ENCODE measurements around the gene ARHGEF2. TPM values are rescaled to one million over a fixed set of nuclear protein-coding genes. Genes with fewer than 3 reads are reported as not detected.

Gene ARHGEF2
- total and polyA plus RNA-seq, 4 experiments from 2014 or later: 6.7 to 198 (median 110) TPM

DNA sequence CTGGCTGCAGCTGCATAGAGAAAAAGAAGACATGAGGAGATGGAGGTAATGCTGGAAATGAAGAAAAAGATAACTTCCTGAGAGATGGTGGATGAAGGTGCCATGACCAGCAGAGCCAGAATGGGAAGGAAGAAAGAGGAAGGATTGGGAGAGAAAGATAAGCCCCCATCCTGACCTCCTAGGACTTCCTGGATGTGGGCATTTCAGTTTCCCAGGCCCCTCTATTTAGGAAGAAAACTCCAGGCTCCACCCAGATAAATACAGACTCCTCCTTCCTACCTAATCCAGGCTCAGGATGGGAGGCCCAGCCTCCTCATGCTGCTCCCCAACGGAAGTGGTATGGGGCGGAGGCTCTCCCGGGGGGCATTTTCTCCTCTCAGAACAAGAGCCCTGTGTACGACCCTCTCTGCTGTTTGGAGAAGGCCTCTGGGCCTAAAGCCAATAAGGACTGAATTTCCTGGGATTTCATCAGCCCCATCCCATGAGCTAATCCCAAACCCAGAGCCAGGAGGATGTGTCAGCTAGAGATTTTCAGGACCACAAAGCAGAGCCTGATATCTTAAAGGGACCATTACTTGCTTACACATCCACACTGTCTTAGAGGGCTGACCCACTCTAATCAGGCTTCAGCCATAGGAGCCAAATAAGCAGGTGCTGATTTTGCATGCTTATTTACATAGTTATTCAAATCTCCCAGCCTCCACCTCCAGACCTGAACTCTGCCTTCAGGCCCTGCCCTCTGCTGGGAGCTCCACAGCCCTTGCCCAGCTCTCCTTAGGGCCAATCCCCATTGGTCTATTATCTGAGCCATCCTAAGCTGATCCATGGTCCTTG, 5.1 kb upstream of the ARHGEF2 start:
- Histone ChIP-seq H3K36me3 (ENCODE audit: insufficient read depth, low read length) (no peaks in the 10 kb centered on the region), H3K27me3 (ENCODE audit: insufficient read depth, low read length) (no peaks in the 10 kb centered on the region), H3K4me3 (ENCODE audit: low read length in 2 of 2) (no peak overlapping the region), H3K9me3 (ENCODE audit: control insufficient read depth in 1 of 2, low read length in 2 of 2) (no peaks in the 10 kb centered on the region), H3K27ac (ENCODE audit: low read depth, low read length) (no peak overlapping the region), H3K4me1 (ENCODE audit: insufficient read depth, low read length) (peaks cover 48% of the 10 kb centered on the region)
- CTCF ChIA-PET (ENCODE audit: partially characterized antibody): interaction anchor here (1.1 to 2.2 kb wide), 6 partner anchors 10 to 79 kb away, joined by 3 to 14 read pairs (median 3); no protein-coding TSS in a partner anchor
- Mint-ChIP-seq H3K36me3 (peaks cover 0 to 8% of the 10 kb centered on the region in 2 donors), H3K27ac (peak overlapping the region in 6 of 7 donors; percentile 30 to 88 (median 78)), H3K4me3 (peak overlapping the region in 1 of 8 donors; percentile 16), H3K9me3 (no peaks in the 10 kb centered on the region), H3K4me1 (peaks cover 35 to 59% (median 41%) of the 10 kb centered on the region in 4 donors), H3K27me3 (no peaks in the 10 kb centered on the region)
- no peak for DNase-seq
- intact Hi-C loops (cut with micrococcal nuclease): no loop called here
- POLR2A ChIA-PET (ENCODE audit: partially characterized antibody): interaction anchor here (1.2 to 12.4 kb wide), 9 partner anchors 8 to 51 kb away, joined by 3 to 199 read pairs (median 4); partner anchors contain the start of genes KHDC4 and RXFP4

DNA sequence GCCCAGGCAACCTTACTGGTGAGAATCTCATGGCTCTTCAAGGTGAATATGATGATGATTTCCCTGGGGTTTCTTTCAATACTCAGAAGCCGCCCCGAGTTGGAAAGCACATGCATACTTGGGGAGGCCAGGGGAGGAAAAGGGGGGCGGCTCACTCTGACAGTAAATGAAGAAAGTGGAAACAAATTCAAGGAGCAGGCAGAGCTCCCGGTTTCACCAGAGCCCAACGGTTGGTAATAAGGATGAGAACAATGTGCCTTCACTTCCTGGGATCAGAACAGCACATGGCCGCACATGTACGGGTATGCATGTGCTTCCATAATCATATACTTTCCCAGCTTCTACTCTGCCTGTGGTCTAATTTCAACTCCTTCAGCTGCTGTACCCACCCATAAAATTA, 3.8 kb upstream of the ARHGEF2 start:
- peaks cover 35 to 64% (median 41%) of the 10 kb centered on the region in 4 donors for H3K4me1 Mint-ChIP-seq
- no peaks in the 10 kb centered on the region for H3K27me3 Mint-ChIP-seq
- DNase-seq: no peak
- H3K27ac Mint-ChIP-seq: peak overlapping the region; percentile 81 to 97 (median 91)
- peak overlapping the region in 7 of 8 donors; percentile 50 to 99 (median 95) for H3K4me3 Mint-ChIP-seq
- Histone ChIP-seq H3K4me1 (ENCODE audit: insufficient read depth, low read length) (peaks cover 48% of the 10 kb centered on the region), H3K4me3 (ENCODE audit: low read length in 2 of 2) (no peak overlapping the region), H3K27ac (ENCODE audit: low read depth, low read length) (peak overlapping the region; percentile 86), H3K9me3 (ENCODE audit: control insufficient read depth in 1 of 2, low read length in 2 of 2) (no peaks in the 10 kb centered on the region), H3K27me3 (ENCODE audit: insufficient read depth, low read length) (no peaks in the 10 kb centered on the region), H3K36me3 (ENCODE audit: insufficient read depth, low read length) (no peaks in the 10 kb centered on the region)
- no peaks in the 10 kb centered on the region for H3K9me3 Mint-ChIP-seq
- POLR2A ChIA-PET (ENCODE audit: partially characterized antibody): interaction anchor here (1.3 to 12.4 kb wide), 4 partner anchors 9 to 50 kb away, joined by 3 to 199 read pairs (median 139); partner anchors contain the start of genes KHDC4 and RXFP4
- H3K36me3 Mint-ChIP-seq: peaks cover 0 to 17% of the 10 kb centered on the region in 2 donors
- intact Hi-C loops (cut with micrococcal nuclease): no loop called here
- CTCF ChIA-PET (ENCODE audit: partially characterized antibody): interaction anchor here (1.3 to 6.8 kb wide), 7 partner anchors 8 to 49 kb away, joined by 3 to 47 read pairs (median 3); no protein-coding TSS in a partner anchor

DNA sequence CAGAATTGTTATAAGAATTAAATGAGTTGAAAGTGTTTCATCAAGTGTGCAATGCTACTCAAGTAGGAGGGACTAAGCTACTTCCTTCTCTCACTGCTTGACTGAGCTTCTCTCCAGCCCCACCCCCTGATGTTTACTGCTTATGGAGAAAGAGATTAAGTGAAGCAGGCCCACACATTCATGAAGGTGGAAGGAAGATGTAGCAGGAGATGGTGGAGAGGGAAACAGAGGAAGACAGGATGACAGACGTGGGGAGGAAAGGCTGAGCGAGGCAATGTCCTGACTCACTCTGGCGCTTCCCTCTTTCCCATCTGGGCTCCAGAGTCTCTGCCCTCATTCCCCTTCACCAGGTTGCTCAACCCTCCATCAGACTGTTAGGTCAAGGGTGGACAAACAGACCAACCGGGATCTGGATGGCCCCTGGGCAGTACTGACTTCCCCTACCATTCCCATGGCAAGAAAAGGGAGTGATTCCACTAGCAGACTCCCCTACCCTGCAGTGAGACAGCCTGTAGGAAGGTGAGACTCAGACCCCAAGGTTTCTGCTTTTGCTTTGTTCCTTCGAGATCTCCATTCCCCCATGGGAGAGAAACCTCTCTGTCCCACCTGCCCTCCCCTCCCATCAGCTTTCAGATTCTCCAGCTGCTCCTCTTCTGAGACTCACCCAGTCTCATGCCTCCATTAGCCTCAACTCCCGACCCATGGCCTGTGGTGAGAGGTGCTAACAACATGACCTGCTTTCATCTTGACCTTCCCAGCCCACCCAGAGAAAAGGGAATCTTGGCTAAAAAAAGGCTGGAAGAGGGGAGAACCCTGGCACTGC, 3.1 kb upstream of the ARHGEF2 start:
- no peaks in the 10 kb centered on the region for H3K27me3 Mint-ChIP-seq
- ChIA-PET POLR2A (ENCODE audit: partially characterized antibody) (interaction anchor here (0.7 to 12.4 kb wide), 6 partner anchors 8 to 49 kb away, joined by 4 to 199 read pairs (median 54); partner anchors contain the start of genes KHDC4 and RXFP4), CTCF (ENCODE audit: partially characterized antibody) (interaction anchor here (0.9 to 6.8 kb wide), 8 partner anchors 9 to 48 kb away, joined by 3 to 47 read pairs (median 6); partner anchors contain the start of gene KHDC4)
- peak overlapping the region in 1 of 2 donors; percentile 6 for H3K4me3 ChIP-seq (ENCODE audit: low read length in 2 of 2)
- H3K4me1 ChIP-seq (ENCODE audit: insufficient read depth, low read length): peaks cover 48% of the 10 kb centered on the region
- H3K27me3 ChIP-seq (ENCODE audit: insufficient read depth, low read length): no peaks in the 10 kb centered on the region
- peaks cover 0 to 24% of the 10 kb centered on the region in 2 donors for H3K36me3 Mint-ChIP-seq
- peaks cover 35 to 71% (median 42%) of the 10 kb centered on the region in 4 donors for H3K4me1 Mint-ChIP-seq
- H3K27ac ChIP-seq (ENCODE audit: low read depth, low read length): peak overlapping the region; percentile 86
- H3K27ac Mint-ChIP-seq: peak overlapping the region; percentile 81 to 97 (median 91)
- no peaks in the 10 kb centered on the region for H3K9me3 ChIP-seq (ENCODE audit: control insufficient read depth in 1 of 2, low read length in 2 of 2)
- DNase-seq: peak in 4 of 5 donors; percentile 44 to 72 (median 45)
- peak overlapping the region; percentile 74 to 99 (median 96) for H3K4me3 Mint-ChIP-seq
- H3K36me3 ChIP-seq (ENCODE audit: insufficient read depth, low read length): no peaks in the 10 kb centered on the region
- intact Hi-C loops (cut with micrococcal nuclease): no loop called here
- no peaks in the 10 kb centered on the region for H3K9me3 Mint-ChIP-seq

DNA sequence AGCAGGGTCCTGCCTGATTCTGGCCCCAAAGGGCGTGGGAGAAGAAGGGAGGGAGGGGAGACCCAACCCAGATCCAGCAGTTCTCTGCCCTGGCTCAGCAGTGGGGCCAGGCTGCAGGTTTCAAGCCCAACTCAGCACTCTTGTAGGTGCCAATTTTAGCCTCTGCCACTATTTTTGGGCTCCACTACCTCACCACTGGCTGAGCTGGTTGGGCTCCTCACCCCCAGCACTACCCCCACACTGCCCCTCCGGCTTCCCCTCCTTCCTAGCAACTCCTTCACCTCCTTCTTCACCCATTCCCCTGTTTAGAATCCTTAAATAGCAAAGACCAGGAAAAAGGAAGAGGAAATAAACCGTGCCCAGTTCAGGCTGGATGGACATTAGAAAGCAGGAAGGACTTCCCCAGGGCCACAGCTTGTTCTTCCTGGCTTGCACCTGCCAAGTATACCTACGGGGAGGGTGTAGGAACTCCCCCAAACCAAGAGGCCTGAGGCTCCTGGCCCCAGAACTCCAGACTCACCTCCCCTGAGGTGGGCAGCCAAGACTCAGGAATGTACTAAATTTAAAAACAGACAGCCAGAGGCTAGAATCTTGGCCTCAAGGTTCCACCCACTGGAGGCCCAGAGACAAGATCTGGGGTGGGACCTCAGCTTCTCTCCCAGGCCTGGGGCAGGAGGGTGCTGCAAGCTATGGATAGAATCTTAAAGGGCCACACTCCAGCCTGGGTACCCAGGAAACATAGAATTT, 1.4 kb upstream of the ARHGEF2 start:
- Histone ChIP-seq H3K27ac (ENCODE audit: low read depth, low read length) (peak overlapping the region; percentile 86), H3K4me3 (ENCODE audit: low read length in 2 of 2) (peak overlapping the region; percentile 87 to 96), H3K4me1 (ENCODE audit: insufficient read depth, low read length) (peaks cover 62% of the 10 kb centered on the region), H3K27me3 (ENCODE audit: insufficient read depth, low read length) (no peaks in the 10 kb centered on the region), H3K9me3 (ENCODE audit: control insufficient read depth in 1 of 2, low read length in 2 of 2) (no peaks in the 10 kb centered on the region), H3K36me3 (ENCODE audit: insufficient read depth, low read length) (no peaks in the 10 kb centered on the region)
- CTCF ChIA-PET (ENCODE audit: partially characterized antibody): interaction anchor here (1.3 to 6.8 kb wide), 4 partner anchors 10 to 42 kb away, joined by 4 to 47 read pairs (median 32); no protein-coding TSS in a partner anchor
- H3K4me3 Mint-ChIP-seq: peak overlapping the region; percentile 93 to 99 (median 97)
- intact Hi-C loops (cut with micrococcal nuclease): loop anchor here (2.0 to 5.0 kb wide), 3 partner anchors 45 to 122 kb away; partner anchors contain the start of genes GON4L, KHDC4, RIT1 and SYT11
- H3K27me3 Mint-ChIP-seq: no peaks in the 10 kb centered on the region
- POLR2A ChIA-PET (ENCODE audit: partially characterized antibody): interaction anchor here (0.5 to 12.4 kb wide), 7 partner anchors 15 to 740 kb away, joined by 3 to 199 read pairs (median 8); partner anchors contain the start of genes KHDC4 and RXFP4
- H3K4me1 Mint-ChIP-seq: peaks cover 44 to 88% (median 56%) of the 10 kb centered on the region in 4 donors
- H3K27ac Mint-ChIP-seq: peak overlapping the region; percentile 81 to 98 (median 93)
- H3K36me3 Mint-ChIP-seq: peaks cover 0 to 39% of the 10 kb centered on the region in 2 donors
- DNase-seq: no peak
- no peaks in the 10 kb centered on the region for H3K9me3 Mint-ChIP-seq

DNA sequence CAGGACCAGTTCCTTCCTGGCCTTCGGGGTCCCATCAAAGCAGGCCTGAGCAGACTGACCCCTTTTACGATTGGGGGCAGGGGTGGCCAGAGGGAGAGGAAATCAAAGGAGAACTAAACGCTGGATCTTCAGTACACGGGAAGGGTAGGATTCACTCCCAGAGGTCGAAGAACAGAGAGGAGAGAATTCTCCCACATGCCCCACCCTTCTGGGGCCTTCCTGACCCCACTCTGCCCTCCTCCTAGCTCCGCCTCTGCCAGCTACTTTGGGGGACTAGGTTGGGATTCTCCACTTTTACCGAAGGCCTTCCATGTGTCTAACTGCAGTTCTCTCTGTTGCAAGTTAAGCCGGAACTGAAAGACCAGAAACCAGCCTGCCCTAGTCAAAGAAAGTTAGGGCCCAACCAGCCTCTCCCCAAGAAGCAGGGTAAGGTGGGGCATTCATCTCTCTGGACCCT, 654 bp upstream of the ARHGEF2 start:
- Histone ChIP-seq H3K9me3 (ENCODE audit: control insufficient read depth in 1 of 2, low read length in 2 of 2) (no peaks in the 10 kb centered on the region), H3K4me1 (ENCODE audit: insufficient read depth, low read length) (peaks cover 70% of the 10 kb centered on the region), H3K27ac (ENCODE audit: low read depth, low read length) (peak overlapping the region; percentile 86), H3K27me3 (ENCODE audit: insufficient read depth, low read length) (no peaks in the 10 kb centered on the region), H3K36me3 (ENCODE audit: insufficient read depth, low read length) (peaks cover 4% of the 10 kb centered on the region), H3K4me3 (ENCODE audit: low read length in 2 of 2) (peak overlapping the region; percentile 87 to 96)
- POLR2A ChIA-PET (ENCODE audit: partially characterized antibody): interaction anchor here (0.5 to 12.4 kb wide), 17 partner anchors 11 to 740 kb away, joined by 3 to 199 read pairs (median 5); partner anchors contain the start of genes KHDC4, PMF1, RXFP4 and SSR2
- Mint-ChIP-seq H3K4me3 (peak overlapping the region; percentile 93 to 99 (median 97)), H3K4me1 (peaks cover 48 to 89% (median 62%) of the 10 kb centered on the region in 4 donors), H3K9me3 (no peaks in the 10 kb centered on the region), H3K27me3 (no peaks in the 10 kb centered on the region), H3K36me3 (peaks cover 0 to 39% of the 10 kb centered on the region in 2 donors), H3K27ac (peak overlapping the region; percentile 81 to 98 (median 93))
- intact Hi-C loops (cut with micrococcal nuclease): loop anchor here (1.0 to 5.0 kb wide), 4 partner anchors 10 to 122 kb away; partner anchors contain the start of genes GON4L, KHDC4, RIT1 and SYT11
- no peak for DNase-seq
- CTCF ChIA-PET (ENCODE audit: partially characterized antibody): interaction anchor here (1.2 to 6.8 kb wide), 8 partner anchors 9 to 45 kb away, joined by 4 to 47 read pairs (median 12); partner anchors contain the start of gene KHDC4
